NCI-H748 treated with DMSO at 0.1 percent for 48 hours (cell line): ENCODE results near the gene FCN2.

Source experiments
- DNase-seq: peaks from one replicate; lab custom pipeline; 2025; lab: John Stamatoyannopoulos, UW

FCN2 gene

DNA sequence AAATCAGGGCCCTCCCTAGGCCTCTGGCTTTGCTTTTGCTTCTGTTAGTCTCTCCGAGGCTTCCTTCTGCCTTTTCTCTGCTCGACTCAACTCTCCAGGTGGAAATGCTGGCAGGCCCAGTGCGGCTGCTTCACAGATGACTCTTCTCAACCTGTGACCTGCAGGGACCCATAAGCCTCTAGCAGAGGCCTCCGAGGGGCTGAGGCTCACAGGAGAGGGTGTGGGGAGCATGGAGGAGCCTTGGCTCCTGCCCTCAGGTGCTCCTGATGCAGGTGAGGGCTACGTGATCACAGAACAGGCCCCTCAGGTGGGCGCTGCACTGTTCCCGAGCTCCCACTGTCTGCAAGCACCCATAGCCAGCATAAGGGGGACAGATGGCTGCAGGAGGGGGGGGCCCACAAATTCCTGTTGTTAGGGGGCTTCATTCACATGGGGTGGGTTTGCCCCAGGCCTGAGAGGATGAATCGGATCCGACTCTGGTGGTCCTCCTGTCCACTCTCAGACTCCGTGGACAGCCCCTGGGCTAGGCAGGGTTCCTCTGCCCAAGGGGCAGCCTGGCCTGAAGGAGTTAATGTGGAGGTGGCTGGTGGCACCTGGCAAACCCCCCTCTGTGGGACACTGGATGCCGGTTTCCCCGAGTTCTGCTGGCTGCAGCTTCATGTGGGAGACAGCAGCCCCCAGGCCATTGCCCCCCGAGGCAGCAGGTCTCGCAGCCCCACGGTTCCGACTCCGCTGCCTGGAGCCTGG lies 10.9 kb upstream of the FCN2 start:
- no peak for DNase-seq

DNA sequence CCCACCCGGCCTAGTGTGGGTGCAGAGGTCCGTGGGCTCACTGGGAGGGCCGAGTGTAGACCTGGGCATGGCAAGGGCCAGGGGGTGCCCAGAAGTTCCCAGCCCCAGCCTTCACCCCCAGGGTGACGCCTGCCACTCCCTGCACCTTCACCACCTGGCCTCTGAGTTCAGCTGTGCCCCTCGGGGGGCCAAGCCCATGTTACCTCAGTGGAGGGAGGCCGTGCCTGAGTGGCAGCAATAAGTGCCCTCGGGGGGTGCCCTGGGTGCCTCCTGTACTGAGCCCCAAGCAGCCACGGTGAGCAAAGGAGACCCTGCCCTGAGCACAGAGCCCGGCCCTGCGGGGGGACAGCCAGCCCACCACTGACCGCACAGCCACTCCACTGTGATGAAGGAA lies 10.3 kb upstream of the FCN2 start:
- no peak for DNase-seq

DNA sequence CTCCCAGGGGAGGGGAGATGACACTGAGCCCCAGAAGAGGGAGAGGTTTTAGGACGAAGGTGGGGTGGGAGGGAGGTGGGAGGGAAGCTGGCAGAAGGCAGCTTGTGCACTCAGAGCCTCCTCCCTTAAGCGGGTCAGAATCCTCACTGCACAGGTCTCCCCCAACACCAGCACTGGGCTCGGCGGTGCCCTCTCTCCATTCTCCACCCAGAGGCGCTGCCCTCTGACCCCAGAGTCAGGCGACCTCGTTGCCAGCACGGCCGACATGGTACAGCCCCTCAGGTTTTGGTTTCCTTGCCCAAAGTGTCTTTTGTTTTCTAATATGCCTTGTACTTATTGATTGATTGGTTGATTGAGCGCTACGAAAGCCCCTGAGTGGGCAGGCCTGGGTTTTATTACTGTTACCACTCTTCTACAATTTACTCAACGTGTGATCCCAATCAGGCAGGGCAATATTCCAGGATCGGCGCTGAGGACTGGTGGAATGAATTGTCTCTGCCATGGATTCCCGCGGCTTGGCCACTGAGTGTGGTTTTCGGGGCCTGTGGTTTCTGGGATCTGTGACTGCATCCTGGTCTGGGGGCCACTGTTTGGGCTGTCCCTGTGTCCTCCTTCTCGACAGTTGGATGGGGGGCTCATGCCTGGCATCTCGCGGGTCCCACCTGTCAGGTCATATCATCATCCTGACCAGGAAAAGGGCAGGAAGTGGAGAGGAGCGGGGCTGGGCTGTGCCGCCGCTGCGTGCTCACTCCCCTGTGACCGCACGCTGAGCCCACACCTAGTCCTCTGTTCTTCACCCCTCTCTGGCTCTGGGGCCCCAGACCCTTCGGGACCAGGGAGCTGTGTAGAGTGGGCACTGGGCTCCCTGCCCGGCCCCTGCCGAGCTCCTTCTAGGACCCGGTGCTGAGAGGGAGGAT lies 9.6 kb upstream of the FCN2 start:
- no peak for DNase-seq

DNA sequence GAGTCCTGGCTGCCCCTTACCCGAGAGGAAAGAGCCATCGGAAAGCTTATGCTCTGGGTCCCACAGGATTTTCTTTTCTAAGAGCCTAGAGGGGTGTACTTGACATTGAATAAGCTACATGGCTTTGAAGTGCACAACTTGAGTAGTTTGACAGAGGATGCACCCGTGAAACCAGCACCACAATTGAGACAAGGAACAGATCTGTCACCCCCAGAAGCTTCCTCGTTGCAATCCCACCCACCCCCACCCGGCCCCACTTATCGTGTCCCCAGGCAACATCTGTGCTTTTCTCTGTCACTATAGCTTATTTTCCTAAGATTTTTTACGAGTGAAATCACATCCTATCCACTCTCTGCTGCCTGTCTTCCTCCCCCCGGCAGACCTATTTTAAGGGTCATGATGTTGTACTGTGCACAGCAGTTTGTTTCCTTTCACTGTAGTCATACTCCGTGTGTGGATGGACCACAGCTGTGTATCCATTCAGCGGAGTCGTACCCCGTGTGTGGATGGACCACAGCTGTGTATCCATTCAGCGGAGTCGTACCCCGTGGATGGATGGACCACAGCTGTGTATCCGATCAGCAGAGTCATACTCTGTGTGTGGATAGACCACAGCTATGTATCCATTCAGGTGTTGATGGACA lies 8.8 kb upstream of the FCN2 start:
- DNase-seq: no peak

DNA sequence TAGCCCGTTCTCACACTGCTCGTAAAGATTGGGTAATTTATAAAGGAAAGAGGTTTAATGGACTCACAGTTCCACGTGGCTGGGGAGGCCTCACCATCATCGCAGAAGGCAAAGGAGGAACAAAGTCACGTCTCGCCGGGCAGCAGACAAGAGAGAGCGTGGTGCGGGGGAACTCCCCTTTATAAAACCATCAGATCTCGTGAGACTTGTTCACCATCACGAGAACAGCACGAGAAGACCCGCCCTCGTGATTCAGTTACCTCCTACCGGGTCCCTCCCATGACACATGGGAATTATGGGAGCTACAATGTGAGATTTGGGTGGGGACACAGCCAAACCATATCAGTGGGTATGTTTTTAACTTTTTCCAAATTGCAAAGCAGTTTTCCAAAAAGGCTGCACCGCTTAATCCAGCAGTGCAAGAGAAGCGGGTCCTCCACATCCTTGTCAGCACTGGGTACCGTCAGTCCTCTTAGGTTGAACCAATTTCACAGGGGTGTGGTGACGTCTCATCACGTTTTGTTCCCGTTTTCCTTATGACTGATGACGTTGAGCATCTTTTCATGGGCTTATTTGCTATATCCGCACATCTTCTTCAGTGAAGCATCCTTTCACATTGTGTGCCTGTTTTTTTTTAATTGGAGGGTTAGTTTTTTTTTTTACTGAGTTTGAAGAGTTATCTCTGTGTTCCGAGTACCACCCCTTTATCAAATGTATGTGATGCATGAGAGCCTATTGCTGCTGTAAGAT lies 8.0 kb upstream of the FCN2 start:
- no peak for DNase-seq

DNA sequence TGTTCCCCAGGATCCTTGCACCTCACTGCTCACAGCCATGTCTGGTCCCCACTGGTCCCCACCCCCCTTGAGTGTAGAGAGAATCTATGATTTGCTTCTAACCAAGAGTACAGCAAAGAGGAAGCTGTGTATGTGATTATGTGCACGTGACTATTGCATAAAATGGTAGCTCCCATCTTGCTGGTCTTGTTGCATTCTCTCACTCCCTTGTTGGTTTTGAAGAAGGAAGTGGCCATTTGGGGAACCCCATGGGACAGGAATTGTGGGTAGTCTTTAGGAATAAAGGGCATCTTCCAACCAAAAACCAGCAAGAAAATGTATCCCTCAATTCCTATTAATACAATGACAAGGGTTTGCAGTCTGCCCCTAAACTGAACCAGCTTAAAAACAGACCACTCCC lies 5.2 kb upstream of the FCN2 start:
- DNase-seq: no peak

DNA sequence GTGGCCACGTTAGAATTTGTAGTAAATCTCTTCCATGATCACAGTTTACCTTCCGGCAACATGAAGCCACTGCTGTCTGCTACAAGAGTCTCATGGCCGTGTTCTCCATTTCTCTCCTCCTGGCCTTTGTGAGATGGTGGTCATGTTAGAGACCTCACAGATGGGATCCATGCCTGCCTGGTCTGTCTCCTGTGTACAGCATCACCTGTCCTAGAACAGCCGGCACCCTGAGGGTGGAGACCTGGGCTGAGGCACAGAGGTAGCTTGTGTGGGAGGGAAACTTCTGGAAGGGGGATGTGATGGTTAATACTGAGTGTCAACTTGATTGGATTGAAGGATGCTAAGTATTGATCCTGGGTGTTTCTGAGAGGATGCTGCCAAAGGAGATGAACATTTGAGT lies 3.1 kb upstream of the FCN2 start:
- DNase-seq: no peak

DNA sequence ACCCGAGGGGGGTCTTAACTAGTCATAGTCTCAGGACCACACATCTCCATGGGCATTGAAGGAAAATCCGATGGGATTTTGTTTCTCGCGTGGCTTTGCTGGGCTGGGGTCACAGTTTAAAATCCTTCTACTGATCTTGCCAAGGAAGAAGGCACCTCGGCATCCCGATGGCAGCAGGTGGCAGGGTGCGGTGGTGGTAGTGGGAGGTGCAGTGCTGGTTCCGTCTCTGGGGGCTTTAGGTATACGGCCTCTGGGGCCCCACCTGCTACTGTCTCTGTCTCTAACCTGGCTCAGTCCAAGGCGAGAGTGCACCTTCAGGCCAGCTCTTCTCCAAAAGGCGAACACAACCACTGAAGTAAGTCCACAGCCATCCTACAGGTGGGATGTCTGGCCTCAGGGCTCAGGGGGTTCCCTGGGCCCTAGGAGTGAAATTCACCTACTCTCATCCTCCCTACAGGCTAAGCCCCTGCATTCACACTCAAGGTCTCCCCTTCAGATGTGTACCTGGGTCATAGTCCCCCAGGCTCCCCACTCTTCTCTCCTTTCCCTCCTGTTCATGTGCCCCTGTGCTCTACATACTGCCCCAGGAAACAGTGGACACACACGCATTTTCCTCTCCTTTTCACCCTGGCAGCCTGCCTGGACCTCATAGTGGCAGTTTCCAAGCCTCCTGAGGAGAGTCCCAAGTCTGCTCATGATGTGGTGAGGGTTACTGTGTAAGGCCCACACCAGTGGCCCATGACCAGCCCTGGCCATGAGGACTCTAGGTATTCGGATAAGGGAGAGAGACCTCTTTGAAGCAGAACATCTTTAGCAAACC lies 736 bp upstream of the FCN2 start:
- no peak for DNase-seq

DNA sequence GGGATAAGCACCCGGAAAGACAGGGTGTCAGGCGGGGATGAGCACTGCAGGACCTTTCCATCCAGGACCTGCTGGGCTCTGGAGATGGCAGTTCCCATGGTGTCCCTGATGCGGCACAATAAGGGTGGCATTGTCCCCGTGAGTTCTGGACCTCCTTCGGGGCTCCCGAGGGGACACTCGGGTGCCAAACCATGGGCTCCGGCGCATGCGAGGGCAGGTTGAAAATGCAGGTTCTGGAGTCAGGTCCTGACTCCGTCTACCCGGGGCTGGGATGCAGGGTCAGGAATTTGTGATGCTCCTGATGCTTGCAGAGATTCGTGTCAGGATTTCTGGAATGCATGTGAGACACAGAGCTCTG lies 682 bp downstream of the FCN2 start:
- no peak for DNase-seq

DNA sequence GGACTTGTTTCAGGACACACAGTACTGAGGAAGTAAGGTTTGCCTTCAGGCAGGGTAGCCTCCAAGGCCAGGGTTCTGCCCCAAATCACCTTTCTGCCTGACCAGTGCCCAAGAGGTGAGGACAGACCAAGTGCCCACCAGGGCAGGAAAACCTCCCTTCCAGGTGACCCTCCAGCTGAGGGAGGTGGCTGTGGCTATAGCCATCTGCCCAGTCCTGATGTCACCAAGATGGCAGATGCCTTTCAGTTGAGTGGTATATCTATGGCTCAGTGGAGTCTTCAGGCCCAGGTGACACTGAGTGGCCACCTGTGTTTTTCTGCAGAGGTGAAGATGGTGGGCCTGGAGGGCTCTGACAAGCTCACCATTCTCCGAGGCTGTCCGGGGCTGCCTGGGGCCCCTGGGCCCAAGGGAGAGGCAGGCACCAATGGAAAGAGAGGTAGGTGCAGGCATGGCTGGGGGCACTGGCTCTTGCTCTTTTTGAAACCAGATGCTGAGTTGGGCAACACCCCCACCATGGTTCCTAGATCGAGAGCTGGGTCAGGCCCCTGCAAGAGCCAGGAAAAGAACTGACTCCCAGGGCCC lies 1.7 kb downstream of the FCN2 start:
- no peak for DNase-seq

DNA sequence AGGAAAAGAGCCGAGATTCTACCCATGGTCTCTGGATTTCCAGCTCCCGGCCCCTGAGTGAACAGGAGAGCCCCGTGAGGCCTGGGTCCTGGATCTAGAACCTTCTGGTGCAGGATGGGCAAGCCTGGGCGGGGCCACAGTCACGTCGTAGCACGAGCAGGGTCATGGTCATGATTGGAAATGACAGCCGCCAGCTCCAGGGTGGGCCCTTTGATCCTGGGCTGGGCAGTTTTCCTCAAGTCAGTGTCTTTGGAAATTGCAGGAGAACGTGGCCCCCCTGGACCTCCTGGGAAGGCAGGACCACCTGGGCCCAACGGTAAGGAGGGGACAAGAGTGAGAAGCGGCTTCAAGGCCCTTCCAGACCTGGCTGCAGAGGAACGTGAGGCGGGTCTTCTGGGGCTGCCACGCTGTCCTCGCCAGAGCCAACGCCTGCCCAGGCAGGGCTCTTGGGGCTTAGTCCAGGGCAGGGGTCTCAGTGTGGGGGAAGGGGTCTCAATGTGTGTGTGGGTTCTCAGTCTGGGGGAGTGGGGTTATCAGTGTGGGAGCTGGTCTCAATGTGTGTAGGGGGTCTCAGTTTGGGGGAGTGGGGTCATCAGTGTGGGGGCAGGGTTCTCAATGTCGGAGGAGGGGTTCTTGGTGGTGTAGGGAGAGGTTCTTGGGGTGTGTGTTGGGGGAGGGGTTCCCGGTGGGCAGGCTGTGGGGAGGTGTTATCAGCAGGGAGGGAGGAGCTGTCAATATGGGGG lies 2.6 kb downstream of the FCN2 start:
- no peak for DNase-seq

DNA sequence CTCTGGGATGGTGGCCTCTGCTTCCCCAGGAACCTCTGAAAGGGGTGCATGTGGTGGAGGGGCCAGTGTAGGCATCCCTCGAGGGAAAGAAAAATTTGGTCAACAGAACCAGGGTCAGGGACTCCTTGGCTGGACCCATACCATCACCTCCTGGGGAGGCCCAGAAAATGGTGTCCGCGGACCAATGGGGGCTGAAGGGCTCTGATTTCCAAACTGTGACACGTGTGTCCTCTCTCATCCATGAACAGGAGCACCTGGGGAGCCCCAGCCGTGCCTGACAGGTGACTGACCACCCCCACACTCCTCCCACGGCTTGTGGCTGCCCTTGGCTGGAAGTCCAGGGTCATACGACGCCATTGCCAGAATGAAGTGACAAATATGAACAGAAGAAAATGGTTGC lies 3.9 kb downstream of the FCN2 start:
- no peak for DNase-seq

DNA sequence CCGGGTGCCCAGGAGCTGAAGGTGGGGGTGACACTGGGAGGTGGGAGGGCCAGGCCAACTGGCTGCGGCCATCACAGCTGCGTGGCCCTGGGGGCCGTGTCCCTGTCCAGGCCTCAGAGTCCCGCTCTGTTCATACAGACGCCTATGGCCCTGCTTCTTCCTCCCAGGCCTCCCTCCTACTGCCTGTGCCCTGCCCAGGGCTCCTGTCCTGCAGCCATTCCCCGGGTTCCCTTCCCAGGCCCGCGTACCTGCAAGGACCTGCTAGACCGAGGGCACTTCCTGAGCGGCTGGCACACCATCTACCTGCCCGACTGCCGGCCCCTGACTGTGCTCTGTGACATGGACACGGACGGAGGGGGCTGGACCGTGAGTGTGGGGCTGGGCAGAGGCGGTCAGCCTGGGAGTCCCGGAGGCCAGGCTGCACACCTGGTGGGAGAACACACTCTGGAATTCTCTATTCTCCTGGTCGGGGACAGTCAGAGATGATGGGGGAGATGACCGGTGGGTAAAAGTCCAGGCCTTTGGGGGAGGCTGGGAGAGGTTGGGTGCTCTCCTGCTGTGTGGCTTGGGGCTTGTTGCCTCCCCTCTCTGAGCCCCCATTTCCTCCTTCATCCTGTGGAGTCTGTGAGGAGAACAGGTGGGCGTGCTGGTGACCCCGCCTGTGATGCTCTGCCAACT lies 4.5 kb downstream of the FCN2 start:
- DNase-seq: no peak

DNA sequence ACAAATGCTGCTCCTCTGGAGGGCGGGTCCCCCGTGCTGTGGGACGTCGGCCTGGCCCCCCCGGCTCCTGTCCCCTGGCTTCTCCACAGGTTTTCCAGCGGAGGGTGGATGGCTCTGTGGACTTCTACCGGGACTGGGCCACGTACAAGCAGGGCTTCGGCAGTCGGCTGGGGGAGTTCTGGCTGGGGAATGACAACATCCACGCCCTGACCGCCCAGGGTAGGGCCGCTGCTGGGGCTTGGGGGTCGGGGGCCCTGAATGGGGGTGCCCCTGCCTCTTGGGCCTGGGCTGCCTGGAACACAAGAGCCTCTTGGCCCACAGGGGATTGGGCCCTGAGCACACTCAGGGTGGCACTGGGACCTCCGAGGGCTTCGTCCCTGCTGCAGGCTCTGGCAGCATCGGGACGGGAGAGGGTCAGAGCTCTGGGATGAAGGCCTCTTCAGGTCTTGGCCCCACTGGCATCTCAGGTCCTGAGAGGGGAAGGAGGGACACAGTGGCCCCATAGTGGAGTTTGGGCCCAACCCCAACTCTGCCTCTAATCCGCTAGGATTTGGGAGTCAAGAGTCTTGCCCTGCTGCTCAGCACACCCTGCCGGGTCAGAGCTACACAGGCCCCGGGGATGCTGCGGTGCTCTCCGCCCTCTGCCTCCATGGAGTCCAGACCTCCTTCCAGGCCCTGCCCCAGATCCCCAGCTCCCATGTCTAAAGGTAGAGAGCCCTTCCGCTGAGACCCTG lies 5.2 kb downstream of the FCN2 start:
- DNase-seq: no peak

DNA sequence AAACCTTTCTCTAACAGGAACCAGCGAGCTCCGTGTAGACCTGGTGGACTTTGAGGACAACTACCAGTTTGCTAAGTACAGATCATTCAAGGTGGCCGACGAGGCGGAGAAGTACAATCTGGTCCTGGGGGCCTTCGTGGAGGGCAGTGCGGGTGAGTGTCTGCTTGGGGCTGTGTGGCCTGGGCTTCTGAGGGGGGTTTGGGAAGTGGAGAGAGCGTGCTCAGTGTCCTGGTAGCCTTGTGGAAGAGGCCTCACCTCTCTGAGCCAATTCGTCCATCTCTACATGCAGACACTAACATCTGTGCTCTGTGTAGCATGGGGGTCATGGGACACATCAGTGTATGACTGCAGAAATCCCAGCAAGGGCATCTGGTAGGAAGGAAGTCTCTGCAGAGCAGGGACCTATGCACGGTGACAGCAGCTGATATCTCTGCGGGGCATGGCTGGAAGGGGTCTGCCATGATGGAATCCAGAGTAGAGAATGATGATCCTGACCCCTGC lies 5.9 kb downstream of the FCN2 start:
- no peak for DNase-seq

DNA sequence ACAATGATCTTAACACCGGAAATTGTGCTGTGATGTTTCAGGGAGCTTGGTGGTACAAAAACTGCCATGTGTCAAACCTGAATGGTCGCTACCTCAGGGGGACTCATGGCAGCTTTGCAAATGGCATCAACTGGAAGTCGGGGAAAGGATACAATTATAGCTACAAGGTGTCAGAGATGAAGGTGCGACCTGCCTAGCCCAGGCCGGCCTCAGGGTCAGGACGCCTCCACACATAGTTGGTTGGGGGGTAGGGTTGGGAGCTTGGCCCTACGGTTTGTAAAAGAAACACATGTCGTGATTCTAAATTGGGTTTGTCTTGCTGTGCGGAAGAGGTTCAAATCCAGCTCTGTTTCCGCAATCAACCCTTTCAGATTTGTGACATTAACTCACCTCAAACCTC lies 6.6 kb downstream of the FCN2 start:
- no peak for DNase-seq

DNA sequence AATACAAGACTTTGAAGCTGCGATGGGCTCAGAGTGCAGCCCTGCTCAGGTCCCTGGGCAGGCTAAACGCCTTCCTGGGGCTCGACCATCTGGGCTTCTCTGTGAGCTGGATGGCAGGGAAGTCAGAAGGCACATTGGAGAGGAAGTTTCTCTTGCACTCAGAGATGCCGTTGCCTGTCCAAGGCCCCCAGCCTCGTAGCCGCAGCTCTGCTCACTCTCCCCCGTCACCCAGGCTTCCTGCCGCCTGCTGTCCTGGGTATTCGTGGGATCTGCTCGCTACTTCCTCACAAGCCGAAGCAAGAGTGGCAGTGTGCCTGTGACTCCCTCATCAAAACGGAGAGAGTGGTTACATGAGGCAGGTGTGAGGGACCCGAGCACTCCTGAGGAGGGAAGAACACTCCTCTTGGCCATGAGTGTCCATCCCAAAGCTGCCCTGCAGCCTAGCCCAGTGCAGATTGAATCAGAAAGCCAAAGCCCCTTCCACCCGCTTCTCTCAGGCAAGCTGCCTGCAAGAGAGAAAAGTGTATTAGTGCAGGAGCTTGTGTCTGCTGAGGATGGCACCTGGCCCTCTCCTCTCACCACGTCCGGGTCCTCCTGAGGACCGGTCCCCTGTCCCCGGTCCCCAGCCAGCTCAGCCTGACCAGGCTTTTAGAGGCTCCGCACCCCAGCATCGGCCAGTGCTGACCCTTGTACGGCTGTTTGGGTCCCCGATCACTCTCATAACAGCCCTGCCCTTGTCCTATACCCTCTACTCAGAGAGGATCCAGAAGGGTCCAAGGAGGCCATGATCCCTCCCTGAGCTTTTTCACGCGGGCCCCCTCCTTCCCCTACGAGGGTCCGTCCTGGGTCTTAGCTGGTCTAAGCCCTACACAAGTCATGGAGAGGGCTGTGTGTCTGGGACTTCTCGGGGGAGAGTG lies 7.3 kb downstream of the FCN2 start:
- no peak for DNase-seq
